Aorta (tissue), 5 donors: ENCODE data around the gene GABRP. TPM values are rescaled to one million over a fixed set of nuclear protein-coding genes. Genes with fewer than 3 reads are reported as not detected.
"Not testable (repeated sequence)": the region's sequence is repeated elsewhere in the genome, so short reads cannot be mapped to it uniquely, and the experiment has no call there.

Source experiments
- ATAC-seq: fragments of 200-7000 bp; cut with Tn5 transposase; one replicate; pipeline ENCODE4 v1.9.1; 2022; ENCODE audit warnings: moderate library complexity; ENCODE audit not compliant: low FRiP score
- DNase-seq, 2 donors: peaks; one replicate each; pipeline ENCODE4 v3.0.0-alpha.2; 2020
- H3K27ac ChIP-seq, 2 donors: one replicate each; pipeline ENCODE4 v1.5.1; 2013; ENCODE audit warnings: low read length in 2 of 2, mild to moderate bottlenecking in 2 of 2, moderate library complexity in 2 of 2, control low read depth in 1 of 2, inconsistent platforms in 1 of 2, low read depth in 1 of 2
- H3K27me3 ChIP-seq, 2 donors: one replicate each; pipeline ENCODE4 v1.6.1; 2013; ENCODE audit warnings: control low read depth in 1 of 2, low read length in 1 of 2, mild to moderate bottlenecking in 1 of 2, moderate library complexity in 1 of 2; ENCODE audit not compliant: insufficient read depth in 2 of 2, control insufficient read depth in 1 of 2
- H3K36me3 ChIP-seq, 2 donors: one replicate each; pipeline ENCODE4 v1.6.1; 2013; ENCODE audit warnings: control low read depth in 1 of 2, low read length in 1 of 2, mild to moderate bottlenecking in 1 of 2; ENCODE audit not compliant: insufficient read depth in 2 of 2, control insufficient read depth in 1 of 2
- H3K4me1 ChIP-seq, 2 donors: one replicate each; pipeline ENCODE4 v1.6.1; 2013; ENCODE audit warnings: low read length in 2 of 2, control low read depth in 1 of 2, mild to moderate bottlenecking in 1 of 2, moderate library complexity in 1 of 2; ENCODE audit not compliant: insufficient read depth in 2 of 2, control insufficient read depth in 1 of 2
- H3K4me3 ChIP-seq, 2 donors: one replicate each; pipeline ENCODE4 v1.5.1; 2013; ENCODE audit warnings: low read length in 2 of 2, control low read depth in 1 of 2, mild to moderate bottlenecking in 1 of 2
- H3K9me3 ChIP-seq: one replicate; pipeline ENCODE4 v1.6.1; 2013; ENCODE audit warnings: mild to moderate bottlenecking, low read length; ENCODE audit not compliant: control insufficient read depth
- WGBS, 2 donors: extraction: QIAGEN DNeasy Blood & Tissue Kit; methylation state at CpG; one replicate each; pipeline ENCODE4 v1.1.7; 2013; 5-methylcytosine and 5-hydroxymethylcytosine counted together
- intact Hi-C, 2 donors: fragments of 100-400 bp; cut with DNase I; formaldehyde crosslinking; loops; one replicate each; pipeline versions ENCODE4 v1.14.2 to v1.15.0; 2022
- polyA plus RNA-seq, 2 donors: library from polyadenylated mRNA; stranded (reverse); fragments of 200-250 nt; gene quantifications; one replicate each; pipeline ENCODE4 v1.2.3, GENCODE V29; 2013
- total RNA-seq, 2 donors: library from RNA; stranded (reverse); fragmentation: NEBNext Ultra II Directional; extraction: Animal tissue kit (Norgen Biotek cat#: 25700); gene quantifications; one replicate each; pipeline ENCODE4 v1.2.1, GENCODE V29; 2021
- donor health status: healthy with polysubstance abuse.
- donor health status: Bipolar disorder and iron deficiency.
- donor health status: DM: no; HTN: no; CAD: no.
- donor health status: DM: no; HTN: no; CAD: no.
- donor health status: DM: yes; HTN: yes; CAD: no.

GABRP gene
- total and polyA plus RNA-seq, 4 donors: 0.72 to 0.75 TPM; not detected in 2

GRCh38 chr5:170821257-170821800, 37.8 kb downstream of the GABRP start:
- no peaks in the 10 kb centered on the region for H3K27me3 ChIP-seq
- H3K4me1 ChIP-seq: no peaks in the 10 kb centered on the region
- H3K4me3 ChIP-seq: no peak overlapping the region
- no peak for ATAC-seq
- WGBS, 2 donors: 3 to 8% methylated on average over 4 of the region's 4 CpGs
- intact Hi-C loops: no loop called here
- no peak for DNase-seq
- no peak overlapping the region for H3K27ac ChIP-seq
- H3K36me3 ChIP-seq: no peaks in the 10 kb centered on the region
- H3K9me3 ChIP-seq: peaks cover 2% of the 10 kb centered on the region

DNA sequence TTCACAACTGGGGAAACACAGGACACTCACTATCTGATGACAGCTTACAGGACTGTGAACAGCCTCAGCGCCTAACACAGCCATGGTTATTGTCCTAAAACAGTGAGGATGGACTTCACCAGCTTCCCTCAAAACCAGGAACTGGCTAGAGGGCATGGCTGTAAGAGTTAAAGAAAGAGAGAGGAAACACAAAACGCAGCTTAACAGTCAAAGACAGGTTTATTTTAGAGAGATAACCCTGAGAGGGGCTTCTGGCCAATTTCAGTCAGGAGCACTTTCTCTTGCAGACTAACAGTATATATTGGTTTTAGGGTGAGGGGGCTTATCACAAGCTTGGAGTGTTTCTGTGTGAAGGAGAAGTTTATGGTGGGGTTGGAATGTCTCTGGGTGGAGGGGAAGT, 42.6 kb downstream of the GABRP start:
- DNase-seq (no peak), ATAC-seq (no peak)
- WGBS, 2 donors: 76 to 77% methylated on average over 2 of the region's 2 CpGs
- Histone ChIP-seq H3K27me3 (no peaks in the 10 kb centered on the region), H3K4me3 (no peak overlapping the region), H3K4me1 (no peaks in the 10 kb centered on the region), H3K36me3 (no peaks in the 10 kb centered on the region), H3K9me3 (peaks cover 2% of the 10 kb centered on the region), H3K27ac (no peak overlapping the region)
- intact Hi-C loops: no loop called here

- no peak overlapping the region for H3K4me3 ChIP-seq
- intact Hi-C loops: no loop called here
- no peak for DNase-seq
- H3K4me1 ChIP-seq: no peaks in the 10 kb centered on the region
- no peaks in the 10 kb centered on the region for H3K9me3 ChIP-seq
- no peak overlapping the region for H3K27ac ChIP-seq
- no peaks in the 10 kb centered on the region for H3K27me3 ChIP-seq
- WGBS, 2 donors: 81 to 83% methylated on average over 7 of the region's 7 CpGs
- H3K36me3 ChIP-seq: no peaks in the 10 kb centered on the region
- no peak for ATAC-seq
Measured at GRCh38 chr5:170832241-170832640, 48.7 kb downstream of the GABRP start.

DNA sequence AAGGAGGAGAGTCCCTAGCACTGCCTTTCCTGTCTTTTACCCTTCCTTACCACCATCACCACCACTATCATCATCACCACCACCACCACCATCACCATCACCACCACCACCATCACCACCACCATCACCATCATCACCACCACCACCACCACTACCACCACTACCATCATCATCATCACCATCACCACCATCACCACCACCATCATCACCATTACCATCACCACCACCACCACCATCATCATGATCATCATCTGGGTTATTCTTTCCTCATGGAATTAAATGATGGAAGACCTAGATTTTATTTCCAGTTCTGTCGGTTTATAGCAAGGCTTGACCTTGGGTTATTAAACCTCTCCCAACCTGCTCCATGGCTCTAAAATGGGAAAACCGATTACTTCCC, 50.5 kb downstream of the GABRP start:
- H3K4me3 ChIP-seq, ATAC-seq: not testable (repeated sequence)
- WGBS, 2 donors: 82 to 88% methylated on average over 2 of the region's 2 CpGs

GRCh38 chr5:170836226-170836625, 52.7 kb downstream of the GABRP start:
- intact Hi-C loops: no loop called here
- H3K36me3 ChIP-seq: no peaks in the 10 kb centered on the region
- no peaks in the 10 kb centered on the region for H3K27me3 ChIP-seq
- no peak for DNase-seq
- H3K4me1 ChIP-seq: no peaks in the 10 kb centered on the region
- no peaks in the 10 kb centered on the region for H3K9me3 ChIP-seq
- 59 to 61% methylated on average over 4 of the region's 4 CpGs for WGBS, 2 donors
- H3K27ac ChIP-seq: no peak overlapping the region
- ATAC-seq: no peak
- H3K4me3 ChIP-seq: no peak overlapping the region

More for the DNA sequence above, 50.5 kb downstream of the GABRP start:
- DNase-seq, H3K27me3 ChIP-seq, H3K36me3 ChIP-seq, H3K27ac ChIP-seq, H3K9me3 ChIP-seq, intact Hi-C loops, H3K4me1 ChIP-seq: not testable (repeated sequence)

DNA sequence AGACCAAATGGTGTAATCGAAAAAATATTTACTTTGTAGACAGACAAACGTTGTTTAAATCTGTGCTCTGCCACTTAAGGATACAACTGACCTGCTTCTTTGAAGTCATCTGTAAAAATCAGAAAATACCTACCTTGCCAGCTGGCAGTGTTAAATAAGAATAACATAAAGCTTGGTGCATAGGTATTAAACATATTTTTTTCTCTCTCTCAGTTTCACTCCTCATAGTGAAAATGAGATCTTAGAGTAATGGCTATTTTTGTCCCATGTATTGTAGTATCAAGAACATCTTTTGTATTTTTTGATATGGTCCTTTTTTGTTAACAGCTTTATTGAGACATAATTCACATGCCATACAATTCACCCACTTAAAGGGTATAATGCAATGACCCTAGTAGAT, 60.3 kb downstream of the GABRP start:
- Histone ChIP-seq H3K27ac (no peak overlapping the region), H3K4me3 (no peak overlapping the region), H3K9me3 (no peaks in the 10 kb centered on the region), H3K27me3 (no peaks in the 10 kb centered on the region), H3K4me1 (no peaks in the 10 kb centered on the region), H3K36me3 (no peaks in the 10 kb centered on the region)
- ATAC-seq: no peak
- no peak for DNase-seq
- intact Hi-C loops: no loop called here
- 58 to 66% methylated on average over 2 of the region's 2 CpGs for WGBS, 2 donors

DNA sequence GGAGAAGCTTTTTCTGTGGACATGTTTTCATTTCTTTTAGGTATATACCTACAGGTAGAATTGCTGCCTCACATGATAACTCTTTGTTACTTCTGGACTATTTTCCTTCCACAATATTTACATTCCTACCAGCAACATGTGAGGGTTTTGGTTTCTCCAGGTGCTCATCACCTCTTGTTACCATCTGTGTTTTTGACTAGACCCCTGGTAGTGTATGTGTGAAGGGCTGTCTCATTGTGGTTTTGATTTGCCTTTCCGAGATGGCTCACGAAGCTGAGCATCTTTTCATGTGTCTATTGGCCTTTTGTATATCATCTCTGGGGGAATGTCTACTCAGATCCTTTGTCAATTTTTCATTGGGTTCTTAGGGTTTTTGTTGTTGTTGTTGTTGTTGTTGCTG, 61.1 kb downstream of the GABRP start:
- Histone ChIP-seq H3K27me3 (no peaks in the 10 kb centered on the region), H3K4me1 (no peaks in the 10 kb centered on the region), H3K9me3 (no peaks in the 10 kb centered on the region), H3K27ac (no peak overlapping the region), H3K36me3 (no peaks in the 10 kb centered on the region), H3K4me3 (no peak overlapping the region)
- DNase-seq (no peak), ATAC-seq (no peak)
- 73 to 97% methylated on average over 2 of the region's 2 CpGs for WGBS, 2 donors
- intact Hi-C loops: no loop called here

DNA sequence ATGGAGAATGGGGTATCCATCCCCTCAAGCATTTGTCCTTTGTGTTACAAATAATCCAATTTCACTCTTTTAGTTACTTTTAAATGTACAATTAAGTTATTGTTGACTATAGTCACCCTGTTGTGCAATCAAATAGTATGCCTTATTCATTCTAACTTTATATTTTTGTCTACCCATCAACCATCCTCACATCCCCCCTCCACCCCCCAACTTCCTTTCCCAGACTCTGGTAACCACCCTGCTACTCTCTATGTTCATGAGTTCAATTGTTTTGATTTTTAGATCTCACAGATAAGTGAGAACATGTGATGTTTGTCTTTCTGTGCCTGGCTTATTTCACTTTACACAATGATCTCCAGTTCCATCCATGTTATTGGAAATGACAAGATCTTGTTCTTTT, 62.9 kb downstream of the GABRP start:
- H3K27ac ChIP-seq: no peak overlapping the region
- intact Hi-C loops: no loop called here
- ATAC-seq: no peak
- no peak overlapping the region for H3K4me3 ChIP-seq
- H3K4me1 ChIP-seq: no peaks in the 10 kb centered on the region
- no peaks in the 10 kb centered on the region for H3K27me3 ChIP-seq
- H3K9me3 ChIP-seq: no peaks in the 10 kb centered on the region
- H3K36me3 ChIP-seq: no peaks in the 10 kb centered on the region
- no peak for DNase-seq

DNA sequence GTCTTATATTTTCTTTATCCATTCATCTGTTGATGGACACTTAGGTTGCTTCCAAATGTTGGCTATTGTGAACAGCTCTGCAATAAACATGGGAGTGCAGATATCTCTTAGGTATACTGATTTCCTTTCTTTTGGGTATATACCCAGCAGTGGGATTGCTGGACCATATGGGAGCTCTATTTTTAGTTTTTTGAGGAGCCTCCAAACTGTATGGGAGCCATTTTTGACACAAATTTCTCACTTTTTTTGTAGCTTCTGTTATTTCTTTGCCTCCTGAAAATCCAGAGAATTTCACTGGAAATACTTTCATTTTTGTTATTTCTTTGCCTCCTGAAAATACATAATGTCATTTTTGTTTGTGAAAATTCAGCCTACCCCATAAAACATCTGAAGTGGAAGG, 63.3 kb downstream of the GABRP start:
- Histone ChIP-seq H3K9me3 (no peaks in the 10 kb centered on the region), H3K27me3 (no peaks in the 10 kb centered on the region), H3K27ac (no peak overlapping the region), H3K4me3 (no peak overlapping the region), H3K36me3 (no peaks in the 10 kb centered on the region), H3K4me1 (no peaks in the 10 kb centered on the region)
- DNase-seq (no peak), ATAC-seq (no peak)
- intact Hi-C loops: no loop called here
